Measurements from ENCODE around the gene ECT2.

Gene ECT2

DNA sequence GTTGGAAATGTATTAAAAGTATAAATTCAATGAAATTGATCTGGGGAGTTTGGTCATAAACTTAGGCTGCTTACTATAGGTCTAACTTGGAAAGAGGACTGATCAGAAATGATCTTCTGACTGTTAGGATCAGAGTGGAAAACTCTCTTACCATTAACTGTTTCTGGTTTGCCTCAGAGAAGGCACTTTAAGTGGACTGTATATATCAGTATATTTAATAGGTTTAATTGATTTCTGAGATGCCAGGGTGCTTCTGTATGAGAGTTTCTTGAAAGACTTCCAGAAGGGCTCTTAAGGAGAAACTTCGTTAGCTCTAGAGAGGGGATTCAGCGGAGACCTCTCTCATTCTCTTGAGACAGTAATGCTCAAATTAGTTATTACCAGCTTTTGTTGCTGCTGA is 36.5 kb downstream of the ECT2 start:
- H3K36me3 ChIP-seq (ENCODE audit: insufficient read depth) = no peaks in the 10 kb centered on the region; the same call in 1 of the 2 replicates
- no peaks in the 10 kb centered on the region for H3K4me1 ChIP-seq (ENCODE audit: low read depth, poor library complexity, severe bottlenecking)
- H3K4me3 ChIP-seq (IDR thresholded peaks at IDR 0.05; ENCODE audit: insufficient read depth, low read depth, low read length) = no peak overlapping the region
- no peaks in the 10 kb centered on the region for H3K79me2 ChIP-seq (ENCODE audit: insufficient read depth, low read depth)
- TF ChIP-seq, protein P1, sequence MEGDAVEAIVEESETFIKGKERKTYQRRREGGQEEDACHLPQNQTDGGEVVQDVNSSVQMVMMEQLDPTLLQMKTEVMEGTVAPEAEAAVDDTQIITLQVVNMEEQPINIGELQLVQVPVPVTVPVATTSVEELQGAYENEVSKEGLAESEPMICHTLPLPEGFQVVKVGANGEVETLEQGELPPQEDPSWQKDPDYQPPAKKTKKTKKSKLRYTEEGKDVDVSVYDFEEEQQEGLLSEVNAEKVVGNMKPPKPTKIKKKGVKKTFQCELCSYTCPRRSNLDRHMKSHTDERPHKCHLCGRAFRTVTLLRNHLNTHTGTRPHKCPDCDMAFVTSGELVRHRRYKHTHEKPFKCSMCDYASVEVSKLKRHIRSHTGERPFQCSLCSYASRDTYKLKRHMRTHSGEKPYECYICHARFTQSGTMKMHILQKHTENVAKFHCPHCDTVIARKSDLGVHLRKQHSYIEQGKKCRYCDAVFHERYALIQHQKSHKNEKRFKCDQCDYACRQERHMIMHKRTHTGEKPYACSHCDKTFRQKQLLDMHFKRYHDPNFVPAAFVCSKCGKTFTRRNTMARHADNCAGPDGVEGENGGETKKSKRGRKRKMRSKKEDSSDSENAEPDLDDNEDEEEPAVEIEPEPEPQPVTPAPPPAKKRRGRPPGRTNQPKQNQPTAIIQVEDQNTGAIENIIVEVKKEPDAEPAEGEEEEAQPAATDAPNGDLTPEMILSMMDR (conservative IDR thresholded peaks at IDR 0.05; ENCODE audit: low read depth, low read length) = no peak
- no peak overlapping the region for H3K9ac ChIP-seq
- no peak overlapping the region for H2AFZ ChIP-seq (ENCODE audit: low read depth)
- H4K20me1 ChIP-seq (ENCODE audit: insufficient read depth) = no peaks in the 10 kb centered on the region
- H3K27me3 ChIP-seq (ENCODE audit: insufficient read depth, low read depth) = no peaks in the 10 kb centered on the region
- no peak overlapping the region for H3K4me2 ChIP-seq
- no peak overlapping the region for H3K27ac ChIP-seq

GRCh38 chr3:172787746-172788145 is 37.2 kb downstream of the ECT2 start:
- H3K4me2 ChIP-seq = no peak overlapping the region
- H3K79me2 ChIP-seq (ENCODE audit: insufficient read depth, low read depth) = no peaks in the 10 kb centered on the region
- no peak overlapping the region for H3K4me3 ChIP-seq (IDR thresholded peaks at IDR 0.05; ENCODE audit: insufficient read depth, low read depth, low read length)
- H4K20me1 ChIP-seq (ENCODE audit: insufficient read depth) = no peaks in the 10 kb centered on the region
- no peak overlapping the region for H2AFZ ChIP-seq (ENCODE audit: low read depth)
- H3K27ac ChIP-seq = no peak overlapping the region
- TF ChIP-seq, protein P1 (conservative IDR thresholded peaks at IDR 0.05; ENCODE audit: low read depth, low read length) = no peak
- no peak overlapping the region for H3K9ac ChIP-seq
- no peaks in the 10 kb centered on the region; the same call in 1 of the 2 replicates for H3K36me3 ChIP-seq (ENCODE audit: insufficient read depth)
- H3K4me1 ChIP-seq (ENCODE audit: low read depth, poor library complexity, severe bottlenecking) = no peaks in the 10 kb centered on the region
- H3K27me3 ChIP-seq (ENCODE audit: insufficient read depth, low read depth) = no peaks in the 10 kb centered on the region

DNA sequence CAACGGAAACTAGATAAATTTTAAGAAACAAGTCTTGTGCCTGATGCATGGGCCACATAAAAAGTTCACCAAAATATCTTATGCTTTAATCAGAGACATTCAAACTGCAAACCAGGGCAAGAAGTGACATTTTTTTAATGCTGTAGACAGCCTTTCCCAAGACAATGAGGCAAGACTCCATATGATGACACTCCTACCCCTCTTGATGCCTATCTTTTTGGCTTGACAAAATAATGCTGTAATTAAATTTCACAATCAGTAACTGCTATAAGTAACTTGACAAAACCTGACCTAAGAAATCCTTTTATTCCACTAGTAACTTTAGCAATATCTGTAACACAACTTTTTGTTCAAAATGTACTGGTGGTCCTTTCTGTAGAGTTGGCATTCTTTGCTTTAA is 48.7 kb downstream of the ECT2 start:
- no peak overlapping the region for H3K4me2 ChIP-seq
- no peaks in the 10 kb centered on the region; the same call in 1 of the 2 replicates for H3K36me3 ChIP-seq (ENCODE audit: insufficient read depth)
- no peak overlapping the region for H2AFZ ChIP-seq (ENCODE audit: low read depth)
- no peaks in the 10 kb centered on the region for H3K79me2 ChIP-seq (ENCODE audit: insufficient read depth, low read depth)
- H3K27ac ChIP-seq = no peak overlapping the region
- H3K4me1 ChIP-seq (ENCODE audit: low read depth, poor library complexity, severe bottlenecking) = peaks cover 5% of the 10 kb centered on the region
- no peak overlapping the region for H3K4me3 ChIP-seq (IDR thresholded peaks at IDR 0.05; ENCODE audit: insufficient read depth, low read depth, low read length)
- no peaks in the 10 kb centered on the region for H3K27me3 ChIP-seq (ENCODE audit: insufficient read depth, low read depth)
- TF ChIP-seq, protein P1 (conservative IDR thresholded peaks at IDR 0.05; ENCODE audit: low read depth, low read length) = no peak
- H4K20me1 ChIP-seq (ENCODE audit: insufficient read depth) = no peaks in the 10 kb centered on the region
- no peak overlapping the region for H3K9ac ChIP-seq

DNA sequence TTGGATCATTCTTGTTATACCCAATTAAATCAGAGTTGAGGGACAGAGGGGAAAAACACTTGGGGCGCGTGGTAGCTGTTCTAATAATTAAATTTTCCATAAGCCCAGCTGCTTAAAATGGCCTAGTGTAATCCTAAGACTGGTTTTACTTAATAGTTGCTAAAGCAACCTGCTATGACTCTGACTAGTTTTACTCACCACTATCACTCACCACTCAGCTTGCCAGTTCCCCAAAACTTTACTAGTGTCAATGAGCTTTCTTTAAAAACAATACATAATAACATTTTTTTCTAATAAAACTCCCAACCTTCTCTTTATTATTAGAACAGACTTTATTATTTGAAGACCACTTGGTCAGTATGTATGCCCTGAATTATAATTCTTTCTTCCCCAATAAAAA is 49.6 kb downstream of the ECT2 start:
- Histone ChIP-seq H4K20me1 (ENCODE audit: insufficient read depth) (no peaks in the 10 kb centered on the region), H3K9ac (no peak overlapping the region), H3K4me1 (ENCODE audit: low read depth, poor library complexity, severe bottlenecking) (peaks cover 5% of the 10 kb centered on the region), H3K36me3 (ENCODE audit: insufficient read depth) (no peaks in the 10 kb centered on the region; the same call in 1 of the 2 replicates), H3K4me3 (IDR thresholded peaks at IDR 0.05; ENCODE audit: insufficient read depth, low read depth, low read length) (no peak overlapping the region), H3K27ac (no peak overlapping the region), H3K79me2 (ENCODE audit: insufficient read depth, low read depth) (no peaks in the 10 kb centered on the region), H2AFZ (ENCODE audit: low read depth) (no peak overlapping the region), H3K4me2 (no peak overlapping the region), H3K27me3 (ENCODE audit: insufficient read depth, low read depth) (no peaks in the 10 kb centered on the region)
- TF ChIP-seq, protein P1 (conservative IDR thresholded peaks at IDR 0.05; ENCODE audit: low read depth, low read length) = no peak

Data from KMS-11 (cell line).